Measurements from ENCODE around the gene FAM78A.

GRCh38 chr9:131296906-131297500 lies 20.7 kb upstream of the FAM78A start:
- no peak for TF ChIP-seq CTCF (IDR thresholded peaks at IDR 0.05)
- TF ChIP-seq POLR2A (IDR thresholded peaks at IDR 0.05): no peak
- TF ChIP-seq POLR2AphosphoS5 (IDR thresholded peaks at IDR 0.05): no peak
- no peak for TF ChIP-seq EP300 (IDR thresholded peaks at IDR 0.05; ENCODE audit: low read depth)

Data from transverse colon (tissue), 4 donors.